NB4 (cell line): ENCODE results near the gene PUM2.
"Not testable (repeated sequence)": the region's sequence is repeated elsewhere in the genome, so short reads cannot be mapped to it uniquely, and the experiment has no call there.

Source experiments
- DNase-seq: peaks from one replicate; pipeline ENCODE4 v3.0.0; 2010; ENCODE audit warnings: low read depth
- H3K4me3 ChIP-seq: one replicate; pipeline ENCODE4 v1.5.1; 2011; ENCODE audit warnings: mild to moderate bottlenecking, low read depth, low read length, moderate library complexity
- CTCF ChIP-seq: IDR thresholded peaks from one replicate; pipeline ENCODE4 v1.5.1; 2012; ENCODE audit warnings: low read depth, low read length
- MAX ChIP-seq: IDR thresholded peaks from 2 replicates; pipeline ENCODE4 v1.6.1; 2011; ENCODE audit warnings: low read depth, low read length
- MYC ChIP-seq: IDR thresholded peaks from 2 replicates; pipeline ENCODE4 v1.6.1; 2011; ENCODE audit warnings: low read depth, low read length
- POLR2A ChIP-seq: IDR thresholded peaks from 2 replicates; pipeline ENCODE4 v1.6.1; 2011; ENCODE audit warnings: mild to moderate bottlenecking; ENCODE audit not compliant: insufficient read length; ENCODE audit errors: extremely low read depth

The PUM2 gene

GRCh38 chr2:20235655-20236305 lies 114.9 kb downstream of the PUM2 start:
- TF ChIP-seq MYC = no peak
- TF ChIP-seq POLR2A = no peak
- no peak for TF ChIP-seq MAX
- no peak for TF ChIP-seq CTCF
- H3K4me3 ChIP-seq = no peak overlapping the region
- DNase-seq = no peak

DNA sequence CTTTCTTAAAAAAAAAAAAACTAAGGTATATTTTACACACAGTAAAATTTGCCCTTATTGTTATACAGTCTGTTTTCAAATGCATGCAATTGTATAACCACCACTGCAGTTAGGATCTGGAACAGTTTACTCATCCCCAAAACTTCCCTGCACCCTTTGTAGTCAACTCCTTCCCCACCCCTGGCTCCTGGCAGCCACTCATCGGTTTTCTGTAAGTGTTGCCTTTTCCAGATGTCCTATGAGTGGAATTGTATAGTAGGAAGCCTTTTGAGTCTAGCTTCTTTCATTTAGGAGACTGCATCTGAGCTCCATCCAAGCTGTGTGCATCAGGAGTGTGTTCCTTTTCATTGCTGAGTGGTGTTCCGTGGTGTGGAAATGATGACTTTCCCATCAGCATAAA lies 116.0 kb downstream of the PUM2 start:
- not testable (repeated sequence) for DNase-seq, H3K4me3 ChIP-seq

DNA sequence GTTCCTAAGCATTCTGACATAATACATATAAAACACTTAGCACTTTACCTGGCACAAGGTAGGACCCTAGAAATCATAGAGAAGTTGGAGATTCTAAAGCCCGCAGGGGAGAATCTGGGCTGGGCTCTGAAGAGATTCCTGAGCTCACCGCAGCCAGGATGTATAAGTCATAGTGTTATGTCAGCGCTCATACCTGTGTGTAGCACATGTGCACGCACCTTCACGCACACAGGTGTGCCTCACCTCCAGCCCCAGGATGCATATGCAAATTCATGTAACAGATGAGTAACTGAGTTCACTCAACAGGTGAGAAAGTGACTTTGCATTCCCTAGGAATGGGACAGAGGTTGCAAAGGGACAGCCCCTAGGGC lies 117.8 kb downstream of the PUM2 start:
- no peak for TF ChIP-seq MAX
- no peak for TF ChIP-seq MYC
- no peak for TF ChIP-seq CTCF
- TF ChIP-seq POLR2A = no peak
- no peak for DNase-seq
- no peak overlapping the region for H3K4me3 ChIP-seq

DNA sequence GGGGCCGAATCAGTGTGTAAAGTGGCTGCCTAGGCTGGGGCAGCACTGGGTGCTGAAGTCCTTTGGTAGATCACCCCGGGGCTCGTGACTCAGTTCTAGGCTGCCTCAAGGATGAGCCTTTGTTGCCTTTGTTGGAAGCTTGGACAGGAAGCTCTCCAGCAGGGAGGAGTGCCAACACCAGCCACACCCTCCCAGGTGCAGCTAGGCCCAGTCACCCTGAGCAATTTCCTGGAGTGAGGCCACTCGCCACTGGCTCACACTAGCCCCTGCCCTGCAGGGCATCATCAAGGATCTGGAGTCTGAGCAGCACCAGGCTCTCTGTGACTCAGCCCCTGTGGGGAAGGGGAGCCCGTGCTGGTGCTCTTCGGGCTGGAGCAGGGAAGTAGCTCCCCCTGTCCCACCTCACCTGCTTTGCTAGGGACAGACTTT lies 119.0 kb downstream of the PUM2 start:
- peak; percentile 23 for DNase-seq
- H3K4me3 ChIP-seq = no peak overlapping the region

DNA sequence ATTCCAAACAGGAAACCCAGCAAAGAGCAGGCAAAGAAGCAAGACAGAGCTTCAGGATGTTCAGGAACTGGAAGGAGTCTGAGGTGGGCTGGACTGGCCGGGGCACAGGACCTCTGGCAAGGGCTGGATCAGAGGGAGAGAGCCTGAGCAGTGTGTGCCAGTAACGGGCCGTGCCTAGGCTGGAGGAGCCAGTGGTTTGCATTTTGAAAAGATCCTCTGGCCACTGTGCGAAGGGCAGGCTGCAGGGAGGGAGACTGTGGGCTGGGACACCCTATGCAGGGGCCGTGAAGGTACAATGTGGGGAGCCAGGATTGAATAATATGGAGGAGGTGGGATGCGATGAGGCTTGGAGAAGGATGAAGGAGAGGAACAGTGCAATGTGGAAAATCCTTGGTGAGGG lies 119.5 kb downstream of the PUM2 start:
- H3K4me3 ChIP-seq = no peak overlapping the region
- no peak for DNase-seq
- TF ChIP-seq POLR2A = no peak

More for the DNA sequence above, 119.0 kb downstream of the PUM2 start:
- TF ChIP-seq MAX = no peak

DNA sequence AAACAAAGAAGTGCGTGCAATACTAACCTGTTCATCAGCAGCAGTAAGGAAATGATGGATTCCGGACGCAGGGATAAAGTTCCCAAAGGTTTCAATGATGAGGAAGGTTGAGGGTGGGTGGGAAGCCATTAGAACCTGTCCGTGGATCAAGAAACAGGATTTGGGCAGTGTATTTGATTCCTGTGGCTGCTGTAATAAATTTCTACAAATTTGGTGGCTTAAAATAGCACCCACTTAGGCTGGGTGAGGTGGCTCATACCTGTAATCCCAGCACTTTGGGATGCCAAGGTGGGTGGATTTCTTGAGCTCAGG lies 120.6 kb downstream of the PUM2 start:
- H3K4me3 ChIP-seq = no peak overlapping the region
- TF ChIP-seq MAX (no peak), POLR2A (no peak), CTCF (no peak), MYC (no peak)
- DNase-seq = no peak

DNA sequence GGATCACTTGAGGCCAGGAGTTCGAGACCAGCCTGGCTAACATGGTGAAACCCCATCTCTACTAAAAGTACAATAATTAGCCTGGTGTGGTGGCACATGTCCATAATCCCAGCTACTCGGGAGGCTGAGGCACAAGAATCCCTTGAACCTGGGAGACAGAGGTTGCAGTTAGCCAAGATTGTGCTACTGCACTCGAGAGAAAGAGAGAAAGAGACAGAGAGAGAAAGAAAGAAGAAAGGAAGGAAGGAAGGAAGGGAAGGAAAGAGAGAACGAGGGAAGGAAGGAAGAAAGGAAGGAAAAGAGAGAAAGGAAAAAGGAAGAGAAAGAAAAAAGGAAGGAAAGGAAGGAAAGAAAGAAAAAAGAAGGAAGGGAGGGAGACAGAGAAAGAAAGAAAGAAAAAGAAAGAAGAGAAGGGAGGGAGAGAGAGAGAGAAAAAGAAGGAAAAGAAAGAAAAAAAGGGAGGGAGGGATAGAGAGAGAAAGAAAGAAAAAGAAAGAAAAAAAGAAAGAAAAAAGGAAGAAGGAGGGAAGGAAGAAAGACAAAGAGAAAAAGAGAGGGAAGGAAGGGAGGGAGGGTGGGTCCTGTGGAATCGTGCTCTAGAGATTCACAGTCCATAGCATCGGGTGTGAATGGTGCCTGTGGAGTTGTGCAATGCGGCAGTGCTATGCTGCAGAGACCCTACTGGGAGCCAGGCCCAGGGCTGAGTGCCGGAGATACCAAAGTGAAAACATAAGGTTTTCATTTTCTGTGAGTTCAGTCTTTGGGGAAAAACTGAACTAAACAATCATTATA lies 121.1 kb downstream of the PUM2 start:
- H3K4me3 ChIP-seq = no peak overlapping the region
- no peak for DNase-seq
- TF ChIP-seq POLR2A (no peak), MYC (no peak), MAX (no peak), CTCF (no peak)
